HuH-7 (cell line): ENCODE results near the gene POTEB3.
"Not testable (repeated sequence)": the region's sequence is repeated elsewhere in the genome, so short reads cannot be mapped to it uniquely, and the experiment has no call there.

Experiments used
- DNase-seq: peaks from one replicate; pipeline ENCODE4 v3.0.0; 2011; ENCODE audit warnings: low spot score

Gene POTEB3

DNA sequence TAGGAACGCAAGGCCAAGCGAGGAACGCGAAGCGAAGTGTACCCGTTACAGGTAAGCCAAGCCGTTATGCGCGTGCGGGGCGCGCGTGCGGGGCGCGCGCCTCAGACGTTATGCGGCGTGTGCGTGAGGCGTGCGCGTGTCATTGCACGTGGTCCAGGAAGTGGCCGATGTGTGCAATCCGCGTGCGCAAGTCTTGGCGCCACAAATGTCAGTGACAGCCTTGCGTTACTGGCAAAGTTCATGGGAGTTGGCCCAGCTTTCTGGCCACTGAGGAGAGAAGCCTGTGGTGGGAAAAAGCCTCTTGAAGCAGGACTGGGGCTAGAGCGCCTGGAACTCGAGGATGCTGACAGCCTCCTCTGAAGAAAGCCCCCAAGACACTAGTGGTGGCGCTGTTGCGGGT lies at the start of gene POTEB3:
POTEB3 (minus strand) TSS at position 101 of the 400 bp plus-strand sequence. CDS start 488 bp downstream, outside the sequence.
- not testable (repeated sequence) for DNase-seq

DNA sequence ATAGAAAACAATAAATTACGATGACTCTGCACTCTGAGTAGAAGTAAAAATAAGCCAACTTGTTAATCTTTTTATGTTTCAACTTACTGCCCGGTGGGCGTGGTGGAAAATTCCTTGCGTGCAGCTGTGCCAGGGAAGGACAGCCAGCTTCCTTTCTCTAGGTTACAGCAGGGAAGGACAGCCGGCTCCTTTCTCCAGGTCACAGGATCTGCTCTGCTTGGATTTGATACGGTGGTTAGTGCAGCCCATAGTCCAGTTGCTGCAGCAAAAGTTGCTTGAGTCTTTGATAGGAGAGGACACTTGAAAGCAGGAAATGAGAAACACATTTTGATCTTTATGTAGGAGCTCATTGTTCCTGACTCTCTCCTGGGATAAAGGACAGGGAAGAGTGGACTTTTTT lies 13.4 kb upstream of the POTEB3 start:
- DNase-seq, result not testable (repeated sequence)

DNA sequence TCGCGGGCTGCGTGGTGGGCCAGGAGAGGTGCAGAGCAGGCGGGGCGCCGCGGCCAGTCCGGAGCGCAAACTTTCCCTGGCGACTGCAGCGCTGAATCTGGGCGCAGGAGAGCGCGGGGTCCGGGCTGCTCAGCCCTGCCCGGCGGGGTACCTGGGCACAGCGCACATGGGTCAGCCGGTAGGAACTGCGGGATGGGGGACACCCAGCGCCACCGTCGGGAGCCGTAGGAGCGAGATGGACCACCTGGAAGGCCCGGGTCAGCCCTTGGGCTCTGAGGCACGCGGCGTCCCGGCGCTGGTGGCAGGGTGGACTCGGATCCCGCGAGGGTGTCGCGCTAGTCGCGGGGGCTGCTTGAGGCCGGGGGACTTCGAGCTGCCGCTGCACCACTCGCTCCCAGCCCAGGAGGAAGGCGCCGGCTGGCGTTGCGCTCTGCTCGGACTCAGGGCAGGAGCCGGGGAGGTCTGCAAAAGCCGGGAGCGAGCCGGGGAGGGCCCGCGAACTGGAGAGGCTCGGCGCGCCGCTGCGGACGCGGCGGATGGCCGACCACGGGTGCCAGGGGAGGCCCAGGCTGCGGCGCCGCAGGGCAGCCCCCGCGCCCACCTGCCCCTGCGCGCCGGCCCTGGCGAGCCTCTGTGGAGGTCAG lies 11.7 kb upstream of the POTEB3 start:
- DNase-seq, result not testable (repeated sequence)

DNA sequence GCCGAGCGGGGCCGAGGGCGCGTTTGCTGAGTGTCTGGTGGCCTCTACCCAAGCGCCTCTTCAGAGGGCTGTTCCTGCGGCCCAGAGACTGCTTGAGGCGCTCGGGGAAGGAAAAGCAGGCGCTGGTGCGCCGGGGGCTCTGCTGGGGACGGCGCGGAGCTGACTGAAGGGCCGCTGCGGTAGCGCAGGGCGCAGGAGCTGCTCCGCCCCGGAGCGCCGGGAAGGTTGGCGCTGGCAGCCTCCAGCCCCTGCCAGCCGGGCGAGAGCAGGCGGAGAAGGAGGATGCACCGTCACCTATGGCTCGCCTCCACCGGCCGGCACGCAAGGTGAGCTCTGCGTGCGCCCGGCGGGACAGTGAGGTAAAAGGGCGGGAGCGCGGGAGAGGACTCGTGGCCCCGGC lies 11.2 kb upstream of the POTEB3 start:
- not testable (repeated sequence) for DNase-seq

DNA sequence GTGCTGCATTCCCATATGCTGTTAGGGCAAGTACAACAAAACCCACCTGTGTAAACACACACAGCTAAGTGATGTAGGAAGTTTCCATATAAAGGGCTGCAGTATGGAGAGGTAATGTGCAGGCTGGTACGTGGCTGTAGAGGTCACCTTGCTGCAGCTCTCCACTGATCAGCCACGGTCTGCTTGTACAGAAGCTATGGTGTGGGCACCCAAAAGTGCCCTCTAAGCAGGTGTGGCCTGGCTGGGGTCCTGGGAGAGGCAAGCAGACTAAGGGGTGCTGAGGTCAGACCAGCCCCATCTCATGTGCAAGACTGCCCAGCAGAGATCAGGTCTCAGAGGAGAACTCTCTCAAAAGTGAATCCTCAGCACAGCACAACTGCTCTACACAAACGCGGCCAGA lies 32.9 kb downstream of the POTEB3 start:
- not testable (repeated sequence) for DNase-seq

DNA sequence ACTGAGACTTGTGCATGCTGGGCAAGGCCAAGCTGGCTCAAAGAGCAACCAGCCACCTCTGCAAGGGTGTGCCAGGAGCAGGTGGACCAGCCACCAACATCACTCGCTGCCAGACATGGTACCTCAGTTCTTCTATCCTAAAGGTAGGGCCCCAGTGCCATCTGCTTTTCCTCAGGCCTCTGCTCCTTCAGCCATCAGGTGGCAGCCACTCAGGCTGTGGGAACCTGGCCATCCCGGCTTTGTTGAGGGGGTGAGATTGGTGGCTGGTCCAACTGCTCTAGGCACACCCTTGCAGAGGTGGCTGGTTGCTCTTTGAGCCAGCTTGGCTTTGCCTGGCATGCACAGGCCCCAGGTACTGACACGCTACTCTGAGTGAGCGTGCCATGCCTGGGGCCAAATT lies 38.8 kb downstream of the POTEB3 start:
- not testable (repeated sequence) for DNase-seq

DNA sequence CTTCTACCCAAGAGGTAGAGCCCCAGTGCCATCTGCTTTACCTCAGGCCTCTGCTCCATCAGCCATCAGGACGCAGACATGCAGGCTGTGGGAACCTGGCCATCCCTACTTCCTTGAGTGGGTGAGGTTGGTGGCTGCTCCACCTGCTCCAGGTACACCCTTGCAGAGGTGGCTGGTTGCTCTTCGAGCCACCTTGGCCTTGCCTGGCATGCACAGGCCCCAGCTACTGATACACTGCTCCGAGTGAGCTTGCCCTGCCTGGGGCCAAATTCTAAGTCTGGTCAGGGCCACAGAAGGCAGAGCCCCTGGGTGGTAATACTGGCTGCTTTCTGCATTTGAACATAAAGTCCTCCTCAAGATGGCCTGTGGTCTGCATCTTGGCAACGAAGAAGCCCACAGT lies 41.2 kb downstream of the POTEB3 start:
- DNase-seq, result not testable (repeated sequence)

DNA sequence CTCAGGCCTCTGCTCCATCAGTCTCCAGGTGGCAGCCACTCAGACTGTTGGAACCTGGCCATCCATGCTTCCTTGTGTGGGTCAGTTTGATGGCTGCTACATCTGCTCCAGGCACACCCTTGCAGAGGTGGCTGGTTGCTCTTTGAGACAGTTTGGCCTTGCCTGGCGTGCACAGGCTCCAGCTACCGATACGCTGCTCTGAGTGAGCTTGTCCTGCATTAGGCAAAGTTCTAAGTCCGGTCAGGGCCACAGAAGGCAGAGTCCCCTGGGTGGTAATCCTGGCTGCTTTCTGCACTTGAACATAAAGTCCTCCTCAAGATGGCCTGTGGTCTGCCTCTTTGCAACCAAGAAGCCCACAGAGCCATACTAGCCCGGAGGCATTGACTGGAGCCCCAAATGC lies 41.8 kb downstream of the POTEB3 start:
- not testable (repeated sequence) for DNase-seq

DNA sequence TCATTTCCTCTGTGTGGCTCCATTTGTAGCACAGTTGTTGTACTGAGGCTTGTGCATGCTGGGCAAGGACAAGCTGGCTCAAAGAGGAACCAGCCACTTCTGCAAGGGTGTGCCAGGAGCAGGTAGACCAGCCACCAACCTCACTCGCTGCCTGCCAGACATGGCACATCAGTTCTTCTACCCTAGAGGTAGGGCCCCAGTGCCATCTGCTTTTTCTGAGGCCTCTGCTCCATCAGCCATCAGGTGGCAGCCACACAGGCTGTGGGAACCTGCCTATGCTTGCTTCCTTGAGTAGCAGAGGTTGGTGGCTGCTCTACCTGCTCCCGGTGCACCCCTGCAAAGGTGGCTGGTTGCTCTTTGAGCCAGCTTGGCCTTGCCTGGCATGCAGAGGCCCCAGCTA lies 42.6 kb downstream of the POTEB3 start:
- not testable (repeated sequence) for DNase-seq

DNA sequence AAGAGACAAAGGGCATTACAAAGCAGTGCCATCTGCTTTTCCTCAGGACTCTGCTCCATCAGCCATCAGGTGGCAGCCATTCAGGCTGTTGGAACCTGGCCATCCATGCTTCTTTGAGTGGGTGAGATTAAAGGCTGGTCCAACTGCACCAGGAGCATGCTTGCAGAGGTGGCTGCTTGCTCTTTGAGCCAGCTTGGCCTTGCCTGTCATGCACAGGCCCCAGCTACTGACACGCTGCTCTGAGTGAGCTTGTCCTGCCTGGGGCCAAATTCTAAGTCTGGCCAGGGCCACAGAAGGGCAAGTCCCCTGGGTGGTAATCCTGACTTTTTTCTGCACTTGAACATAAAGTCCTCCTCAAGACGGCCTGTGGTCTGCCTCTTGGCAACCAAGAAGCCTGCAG lies 43.1 kb downstream of the POTEB3 start:
- not testable (repeated sequence) for DNase-seq

DNA sequence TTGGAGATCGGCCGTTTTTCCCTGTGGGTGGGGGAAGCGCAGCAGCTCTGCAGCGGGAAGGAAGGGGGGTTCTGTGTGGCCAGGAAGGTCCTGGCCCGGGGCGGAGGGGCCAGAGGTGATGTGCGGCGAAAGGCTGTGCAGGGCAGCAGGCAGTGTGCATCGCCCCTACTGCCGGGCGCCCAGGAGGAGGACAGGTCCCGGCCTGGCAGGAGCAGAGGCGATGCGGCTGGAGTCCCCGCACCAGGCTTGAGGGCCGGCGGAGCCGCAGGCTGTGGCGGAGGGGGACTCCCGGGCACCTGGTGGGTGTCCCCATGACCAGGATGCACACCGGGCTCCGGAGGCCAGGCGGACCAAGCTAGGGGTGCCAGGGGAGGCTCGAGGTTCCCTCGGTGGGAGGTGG lies 54.3 kb downstream of the POTEB3 start:
- not testable (repeated sequence) for DNase-seq

DNA sequence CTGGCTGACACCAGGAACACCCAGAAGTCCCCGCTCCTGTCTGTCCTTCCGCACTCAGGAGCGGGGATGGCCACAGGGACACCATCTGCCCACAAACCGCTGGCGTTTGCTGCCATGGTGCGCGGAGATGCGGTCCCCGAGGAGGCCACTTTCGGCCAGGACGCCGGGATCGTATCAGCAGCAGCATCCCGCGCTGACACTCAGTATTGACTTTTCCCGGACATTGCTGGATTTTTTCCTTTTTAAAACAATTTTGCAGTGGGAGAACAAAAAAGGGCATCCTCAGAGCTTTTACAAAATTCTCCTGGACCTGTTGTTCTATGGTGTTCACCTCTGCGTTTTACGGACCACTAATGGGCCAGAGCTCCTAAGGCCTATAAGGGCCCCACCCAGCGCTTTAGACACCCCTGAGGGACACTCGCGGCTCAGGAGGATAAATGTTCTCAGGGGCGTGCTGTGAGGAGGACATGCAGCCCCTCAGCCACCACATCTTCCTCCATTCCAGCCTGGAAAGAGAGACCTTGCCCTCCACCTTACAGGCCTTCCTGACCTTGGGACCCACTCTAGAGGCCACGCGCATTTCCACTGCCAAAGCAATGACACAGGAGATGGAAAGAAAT lies 56.3 kb downstream of the POTEB3 start:
- DNase-seq, result not testable (repeated sequence)

DNA sequence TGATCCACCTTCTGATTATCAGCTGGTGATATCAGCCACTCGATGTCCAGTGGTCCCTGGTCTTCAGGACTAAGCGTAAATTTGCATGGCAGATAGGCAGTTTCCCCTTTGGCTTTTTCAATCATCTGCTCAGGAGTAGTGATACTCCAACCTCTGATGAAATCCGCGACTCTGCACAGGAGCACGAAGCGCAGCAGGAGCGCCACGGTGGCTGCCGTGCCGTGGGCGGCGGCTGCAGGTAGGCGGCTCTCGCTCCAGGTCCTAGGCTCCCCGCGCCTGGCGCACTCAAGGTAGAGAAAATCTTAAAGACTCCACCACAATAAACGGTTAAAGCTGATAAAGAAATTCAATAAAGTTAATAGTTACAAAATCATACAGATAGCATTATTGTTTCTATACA lies 66.6 kb downstream of the POTEB3 start:
- DNase-seq, result not testable (repeated sequence)

DNA sequence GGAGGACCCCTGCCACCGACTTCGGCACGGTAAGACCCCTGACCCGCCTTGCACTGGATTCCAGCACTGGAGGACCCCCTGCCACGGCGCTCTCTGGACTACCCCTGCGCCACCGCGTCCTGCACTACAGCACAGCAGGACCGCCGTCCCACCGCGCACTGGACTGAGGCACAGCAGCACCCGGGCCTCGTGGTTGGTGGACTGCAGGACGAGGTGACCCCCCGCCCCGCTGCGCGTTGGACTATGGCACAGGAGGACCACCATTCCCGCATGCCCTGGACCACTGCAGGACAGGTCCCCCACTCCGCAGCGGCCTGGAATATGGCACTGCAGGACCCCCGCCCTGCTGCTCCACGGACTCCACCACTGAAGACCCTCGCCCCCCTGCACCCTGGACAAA lies 71.1 kb downstream of the POTEB3 start:
- not testable (repeated sequence) for DNase-seq

DNA sequence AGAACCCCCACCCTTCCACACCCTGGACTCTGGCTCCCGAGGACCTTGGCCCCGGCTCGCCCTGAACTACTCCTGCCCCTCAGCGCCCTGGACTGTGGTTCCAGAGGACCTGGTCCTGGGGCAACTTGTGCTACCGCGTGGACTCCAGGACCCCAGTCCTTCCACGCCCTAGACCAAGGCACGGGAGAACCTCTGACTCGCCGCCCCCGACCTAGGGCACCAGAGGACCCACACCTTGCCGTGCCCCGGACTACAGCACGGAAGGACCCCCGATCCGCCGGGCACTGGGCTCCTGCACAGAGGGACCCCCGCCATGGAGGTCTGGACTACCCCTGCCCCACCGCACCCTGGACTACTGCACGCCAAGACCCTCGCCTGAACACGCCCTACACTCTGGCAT lies 71.7 kb downstream of the POTEB3 start:
- not testable (repeated sequence) for DNase-seq
